SK-N-SH (cell line): ENCODE data around the gene RPS6KA5.

Experiments
- CHD2 ChIP-seq: fragments of 150-350 bp; IDR thresholded peaks from 2 replicates; pipeline ENCODE4 v1.6.1; 2018; ENCODE audit warnings: low read length; ENCODE audit not compliant: partially characterized antibody
- EP300 ChIP-seq, 2 experiments: IDR thresholded peaks; 2 replicates each; pipeline versions ENCODE4 v1.4.0 to v1.6.1; 2012; ENCODE audit warnings: borderline replicate concordance in 1 of 2, low read depth in 1 of 2, low read length in 1 of 2
- FOSL2 ChIP-seq: IDR thresholded peaks from 2 replicates; pipeline ENCODE4 v1.4.0; 2012; ENCODE audit warnings: low read depth, mild to moderate bottlenecking, moderate library complexity, borderline replicate concordance
- JUND ChIP-seq: IDR thresholded peaks from 2 replicates; pipeline ENCODE4 v1.4.0; 2012
- MAX ChIP-seq: IDR thresholded peaks from 2 replicates; pipeline ENCODE4 v1.4.0; 2012; ENCODE audit warnings: low read depth
- MXI1 ChIP-seq: IDR thresholded peaks from 2 replicates; pipeline ENCODE4 v1.6.1; 2012; ENCODE audit warnings: mild to moderate bottlenecking, low read depth, low read length, improper control_type of control experiment
- RAD21 ChIP-seq: IDR thresholded peaks from 2 replicates; pipeline ENCODE4 v1.6.1; 2012; ENCODE audit warnings: mild to moderate bottlenecking, low read length
- REST ChIP-seq: IDR thresholded peaks from 2 replicates; pipeline ENCODE4 v1.6.1; 2012; ENCODE audit warnings: mild to moderate bottlenecking, low read depth, low read length, moderate library complexity
- SMC3 ChIP-seq: IDR thresholded peaks from 2 replicates; pipeline ENCODE4 v1.6.1; 2012; ENCODE audit warnings: low read depth, low read length, improper control_type of control experiment
- TAF1 ChIP-seq: IDR thresholded peaks from 2 replicates; pipeline ENCODE4 v1.6.1; 2012; ENCODE audit warnings: low read depth, mild to moderate bottlenecking, low read length, moderate library complexity, borderline replicate concordance
- TF ChIP-seq, protein P1 (sequence below): fragments of 200-600 bp; sonication (generic); IDR thresholded peaks from 2 replicates; pipeline ENCODE4 v1.6.1; 2017; ENCODE audit warnings: antibody characterized with exemption, mild to moderate bottlenecking, moderate library complexity
- TF ChIP-seq, protein P2 (sequence below): IDR thresholded peaks from 2 replicates; pipeline ENCODE4 v1.4.0; 2012; ENCODE audit warnings: low read depth, borderline replicate concordance

DNA sequence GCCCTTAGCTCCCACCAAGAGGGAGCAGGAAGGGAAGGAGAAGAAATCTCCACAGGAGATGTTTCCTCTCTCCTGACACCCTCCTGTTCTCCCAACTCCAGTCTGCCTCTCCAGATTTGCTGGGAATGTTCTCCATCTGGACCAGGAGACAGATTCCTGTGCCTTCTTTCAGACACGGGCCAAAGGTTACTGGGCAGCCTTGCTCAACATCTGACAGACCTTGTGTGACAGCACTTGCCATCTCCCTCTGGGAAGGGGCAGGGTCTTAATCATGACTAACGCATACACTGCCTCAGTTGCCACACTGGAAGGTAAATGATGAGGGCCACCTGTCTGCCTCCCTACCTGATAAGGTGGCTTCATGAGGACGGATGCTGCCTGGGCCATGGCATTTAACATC is 241.7 kb downstream of the RPS6KA5 start:
- TF ChIP-seq, protein P1, sequence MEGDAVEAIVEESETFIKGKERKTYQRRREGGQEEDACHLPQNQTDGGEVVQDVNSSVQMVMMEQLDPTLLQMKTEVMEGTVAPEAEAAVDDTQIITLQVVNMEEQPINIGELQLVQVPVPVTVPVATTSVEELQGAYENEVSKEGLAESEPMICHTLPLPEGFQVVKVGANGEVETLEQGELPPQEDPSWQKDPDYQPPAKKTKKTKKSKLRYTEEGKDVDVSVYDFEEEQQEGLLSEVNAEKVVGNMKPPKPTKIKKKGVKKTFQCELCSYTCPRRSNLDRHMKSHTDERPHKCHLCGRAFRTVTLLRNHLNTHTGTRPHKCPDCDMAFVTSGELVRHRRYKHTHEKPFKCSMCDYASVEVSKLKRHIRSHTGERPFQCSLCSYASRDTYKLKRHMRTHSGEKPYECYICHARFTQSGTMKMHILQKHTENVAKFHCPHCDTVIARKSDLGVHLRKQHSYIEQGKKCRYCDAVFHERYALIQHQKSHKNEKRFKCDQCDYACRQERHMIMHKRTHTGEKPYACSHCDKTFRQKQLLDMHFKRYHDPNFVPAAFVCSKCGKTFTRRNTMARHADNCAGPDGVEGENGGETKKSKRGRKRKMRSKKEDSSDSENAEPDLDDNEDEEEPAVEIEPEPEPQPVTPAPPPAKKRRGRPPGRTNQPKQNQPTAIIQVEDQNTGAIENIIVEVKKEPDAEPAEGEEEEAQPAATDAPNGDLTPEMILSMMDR, result no peak
- TF ChIP-seq MAX (no peak), EP300 (IDR thresholded peaks at IDR 0.05; ENCODE audit: borderline replicate concordance in 1 of 2, low read depth in 1 of 2, low read length in 1 of 2) (no peak), RAD21 (no peak), CHD2 (no peak), FOSL2 (no peak), REST (no peak), MXI1 (no peak), JUND (no peak), SMC3 (no peak), TAF1 (no peak)
- TF ChIP-seq, protein P2, sequence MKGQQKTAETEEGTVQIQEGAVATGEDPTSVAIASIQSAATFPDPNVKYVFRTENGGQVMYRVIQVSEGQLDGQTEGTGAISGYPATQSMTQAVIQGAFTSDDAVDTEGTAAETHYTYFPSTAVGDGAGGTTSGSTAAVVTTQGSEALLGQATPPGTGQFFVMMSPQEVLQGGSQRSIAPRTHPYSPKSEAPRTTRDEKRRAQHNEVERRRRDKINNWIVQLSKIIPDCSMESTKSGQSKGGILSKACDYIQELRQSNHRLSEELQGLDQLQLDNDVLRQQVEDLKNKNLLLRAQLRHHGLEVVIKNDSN, result no peak
